ENCODE data around the gene CD2. TPM values are rescaled to one million over a fixed set of nuclear protein-coding genes. Genes with fewer than 3 reads are reported as not detected.

CD2 gene
- total RNA-seq, 3 donors from 2014 or later = 4.1 to 7.7 (median 5.4) TPM

GRCh38 chr1:116808200-116808847, 54.1 kb downstream of the CD2 start:
- intact Hi-C loops (cut with DNase I, micrococcal nuclease) = no loop called here
- Histone ChIP-seq H3K4me3 (no peak overlapping the region), H3K9me3 (no peaks in the 10 kb centered on the region), H3K4me1 (ENCODE audit: low read depth) (no peaks in the 10 kb centered on the region), H3K36me3 (ENCODE audit: low read depth) (no peaks in the 10 kb centered on the region)
- no peak for TF ChIP-seq CTCF (IDR thresholded peaks at IDR 0.05)
- no peak for ATAC-seq
- no peak for DNase-seq

GRCh38 chr1:116808848-116809508, 54.7 kb downstream of the CD2 start:
- no peaks in the 10 kb centered on the region for H3K4me1 ChIP-seq (ENCODE audit: low read depth)
- no peaks in the 10 kb centered on the region for H3K36me3 ChIP-seq (ENCODE audit: low read depth)
- no peak for TF ChIP-seq CTCF (IDR thresholded peaks at IDR 0.05)
- H3K4me3 ChIP-seq = no peak overlapping the region
- ATAC-seq = peak; percentile 55
- no peaks in the 10 kb centered on the region for H3K9me3 ChIP-seq
- intact Hi-C loops (cut with DNase I, micrococcal nuclease) = no loop called here
- no peak for DNase-seq

GRCh38 chr1:116811321-116811720, 57.1 kb downstream of the CD2 start:
- ATAC-seq (no peak), DNase-seq (no peak)
- TF ChIP-seq CTCF (IDR thresholded peaks at IDR 0.05) = no peak
- Histone ChIP-seq H3K4me3 (no peak overlapping the region), H3K4me1 (ENCODE audit: low read depth) (no peaks in the 10 kb centered on the region), H3K36me3 (ENCODE audit: low read depth) (no peaks in the 10 kb centered on the region), H3K9me3 (no peaks in the 10 kb centered on the region)
- intact Hi-C loops (cut with DNase I, micrococcal nuclease) = no loop called here

GRCh38 chr1:116814926-116815723, 60.9 kb downstream of the CD2 start:
- no peaks in the 10 kb centered on the region for H3K9me3 ChIP-seq
- H3K4me1 ChIP-seq (ENCODE audit: low read depth) = no peaks in the 10 kb centered on the region
- TF ChIP-seq CTCF (IDR thresholded peaks at IDR 0.05) = no peak
- no peak for DNase-seq
- H3K4me3 ChIP-seq = no peak overlapping the region
- intact Hi-C loops (cut with DNase I, micrococcal nuclease) = no loop called here
- no peaks in the 10 kb centered on the region for H3K36me3 ChIP-seq (ENCODE audit: low read depth)
- no peak for ATAC-seq

GRCh38 chr1:116817582-116818064, 63.4 kb downstream of the CD2 start:
- Histone ChIP-seq H3K4me1 (ENCODE audit: low read depth) (no peaks in the 10 kb centered on the region), H3K36me3 (ENCODE audit: low read depth) (no peaks in the 10 kb centered on the region), H3K9me3 (no peaks in the 10 kb centered on the region), H3K4me3 (no peak overlapping the region)
- peak in 2 of 3 donors; percentile 40 to 71 for DNase-seq
- peak; percentile 76 for ATAC-seq
- intact Hi-C loops (cut with DNase I, micrococcal nuclease) = no loop called here
- no peak for TF ChIP-seq CTCF (IDR thresholded peaks at IDR 0.05)

Other genes with a start within 250 kb of the CD2 start
- 10 to 100 TPM; 19.3 to 31.9 (median 31.0) TPM for gene CD58, start 183.4 kb upstream of the CD2 start, total RNA-seq
- gene IGSF3, start 86.7 kb upstream of the CD2 start, total RNA-seq = 10 to 100 TPM; 20.9 to 35.4 (median 27.4) TPM
- 100 to 1,000 TPM in 1 of 3 donors, 10 to 100 TPM in 2; 74.4 to 185 (median 84.4) TPM for gene PTGFRN, start 155.5 kb downstream of the CD2 start, total RNA-seq
- gene CD101, start 247.3 kb downstream of the CD2 start, total RNA-seq = 1 to 10 TPM; 4.6 to 6.1 (median 4.7) TPM